Lung (tissue), 12 donors: Measurements from ENCODE around the gene BTBD19. TPM values are rescaled to one million over a fixed set of nuclear protein-coding genes. Genes with fewer than 3 reads are reported as not detected.

Experiments
- ATAC-seq: fragments of 200-7000 bp; cut with Tn5 transposase; one replicate; pipeline ENCODE4 v1.9.1; 2020; ENCODE audit warnings: moderate number of reproducible peaks; ENCODE audit not compliant: insufficient read depth, low FRiP score
- DNase-seq, 3 donors: peaks; one replicate each; pipeline ENCODE4 v3.0.0-alpha.2; 2013 to 2017
- H3K27ac ChIP-seq, 2 donors: one replicate each; pipeline ENCODE4 v1.5.1; 2013; ENCODE audit warnings: mild to moderate bottlenecking in 2 of 2, moderate library complexity in 2 of 2, control low read depth in 1 of 2, inconsistent platforms in 1 of 2, low read depth in 1 of 2, low read length in 1 of 2
- H3K27me3 ChIP-seq, 3 donors: one replicate each; pipeline ENCODE4 v1.5.1; 2013; ENCODE audit warnings: low read length in 2 of 3; ENCODE audit not compliant: control insufficient read depth in 3 of 3, insufficient read depth in 3 of 3
- H3K36me3 ChIP-seq, 4 donors: one replicate each; pipeline ENCODE4 v1.5.1; 2013; ENCODE audit warnings: low read length in 4 of 4, mild to moderate bottlenecking in 1 of 4, moderate library complexity in 1 of 4; ENCODE audit not compliant: control insufficient read depth in 4 of 4, insufficient read depth in 4 of 4
- H3K4me1 ChIP-seq, 5 donors: one replicate each; pipeline ENCODE4 v1.5.1; 2013; ENCODE audit warnings: low read length in 5 of 5, mild to moderate bottlenecking in 2 of 5, moderate library complexity in 1 of 5; ENCODE audit not compliant: control insufficient read depth in 5 of 5, insufficient read depth in 5 of 5
- H3K4me3 ChIP-seq: one replicate; pipeline ENCODE4 v1.5.1; 2013; ENCODE audit warnings: mild to moderate bottlenecking, control low read depth, moderate library complexity
- H3K9ac ChIP-seq, 2 donors: one replicate each; pipeline ENCODE4 v1.5.1; 2013; ENCODE audit warnings: low read length in 2 of 2, control low read depth in 1 of 2; ENCODE audit not compliant: insufficient read depth in 1 of 2
- H3K9me3 ChIP-seq, 4 donors: one replicate each; pipeline ENCODE4 v1.5.1; 2013; ENCODE audit warnings: low read length in 3 of 4, mild to moderate bottlenecking in 1 of 4, moderate library complexity in 1 of 4; ENCODE audit not compliant: control insufficient read depth in 4 of 4, insufficient read depth in 3 of 4
- CTCF ChIP-seq: IDR thresholded peaks from 2 replicates; pipeline ENCODE4 v1.5.1; 2012; ENCODE audit warnings: mild to moderate bottlenecking; ENCODE audit errors: control extremely low read depth, extremely low read depth
- WGBS, 2 donors: extraction: QIAGEN DNeasy Blood & Tissue Kit; methylation state at CpG; one replicate each; pipeline ENCODE4 v1.1.7; 2013; 5-methylcytosine and 5-hydroxymethylcytosine counted together
- polyA plus RNA-seq, 2 donors: library from polyadenylated mRNA; stranded (reverse); fragments of 200-250 nt; gene quantifications; one replicate each; pipeline ENCODE4 v1.2.1, GENCODE V29; 2013
- total RNA-seq, 2 donors: library from RNA; depleted of rRNA in 1 of 2; stranded (reverse); fragments of >200 nt in 1 of 2; gene quantifications; one replicate each; pipeline ENCODE4 v1.2.1, GENCODE V29; 2014 to 2021
- donor health status: control.
- donor health status: control.
- donor health status: Bipolar disorder and iron deficiency.
- donor health status: healthy.
- donor health status: DM: yes; HTN: yes; CAD: no.

BTBD19 gene
- total and polyA plus RNA-seq, 4 donors = 5.6 to 20.0 (median 10.4) TPM

- 22% methylated on average over 25 of the region's 25 CpGs for WGBS, 2 donors
- Histone ChIP-seq H3K4me1 (peaks cover 0 to 19% (median 0%) of the 10 kb centered on the region in 5 donors), H3K36me3 (no peaks in the 10 kb centered on the region), H3K9me3 (no peaks in the 10 kb centered on the region), H3K27me3 (no peaks in the 10 kb centered on the region), H3K27ac (peak overlapping the region; percentile 89 to 100), H3K4me3 (peak overlapping the region; percentile 17), H3K9ac (peak overlapping the region; percentile 67 to 97)
- ATAC-seq (no peak), DNase-seq (no peak)
- TF ChIP-seq CTCF = no peak
Observed at GRCh38 chr1:44820328-44821239, 12.3 kb downstream of the BTBD19 start.

- DNase-seq (no peak), ATAC-seq (no peak)
- Histone ChIP-seq H3K4me1 (peaks cover 0 to 19% (median 2%) of the 10 kb centered on the region in 5 donors), H3K9me3 (no peaks in the 10 kb centered on the region), H3K9ac (no peak overlapping the region), H3K36me3 (no peaks in the 10 kb centered on the region), H3K27me3 (no peaks in the 10 kb centered on the region), H3K27ac (peak overlapping the region in 1 of 2 donors; percentile 16), H3K4me3 (no peak overlapping the region)
- 85 to 90% methylated on average over 9 of the region's 9 CpGs for WGBS, 2 donors
- TF ChIP-seq CTCF = no peak
Observed at GRCh38 chr1:44821240-44821715, 13.0 kb downstream of the BTBD19 start.

GRCh38 chr1:44822131-44822701, 13.9 kb downstream of the BTBD19 start:
- TF ChIP-seq CTCF = no peak
- Histone ChIP-seq H3K27me3 (no peaks in the 10 kb centered on the region), H3K27ac (no peak overlapping the region), H3K36me3 (peaks cover 0 to 6% (median 0%) of the 10 kb centered on the region in 4 donors), H3K9me3 (no peaks in the 10 kb centered on the region), H3K4me3 (no peak overlapping the region), H3K4me1 (peaks cover 0 to 19% (median 3%) of the 10 kb centered on the region in 5 donors), H3K9ac (no peak overlapping the region)
- WGBS, 2 donors = 93% methylated on average over 6 of the region's 6 CpGs
- no peak for ATAC-seq
- DNase-seq = no peak
